ENCODE data around the gene ABCA13.

The ABCA13 gene

DNA sequence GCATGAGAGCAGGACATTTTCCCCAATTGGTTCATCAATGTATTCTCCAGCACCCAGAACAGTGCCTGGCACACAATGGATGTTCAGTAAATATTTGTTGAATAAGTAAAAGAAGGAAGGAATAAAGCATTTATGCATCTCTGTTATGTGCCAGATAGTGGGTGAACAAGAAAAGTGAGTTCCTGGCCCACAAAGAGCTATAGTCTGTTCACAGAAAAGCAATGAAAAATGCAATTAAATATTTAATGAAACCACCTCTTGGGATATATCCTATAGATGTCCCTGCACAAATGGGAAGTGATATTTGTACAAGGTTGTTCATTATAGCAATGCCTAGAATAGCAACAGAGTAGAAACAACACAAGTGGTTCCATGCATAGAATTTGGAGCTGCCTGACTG is 2.1 kb downstream of the ABCA13 start:
- TF ChIP-seq, protein P1, sequence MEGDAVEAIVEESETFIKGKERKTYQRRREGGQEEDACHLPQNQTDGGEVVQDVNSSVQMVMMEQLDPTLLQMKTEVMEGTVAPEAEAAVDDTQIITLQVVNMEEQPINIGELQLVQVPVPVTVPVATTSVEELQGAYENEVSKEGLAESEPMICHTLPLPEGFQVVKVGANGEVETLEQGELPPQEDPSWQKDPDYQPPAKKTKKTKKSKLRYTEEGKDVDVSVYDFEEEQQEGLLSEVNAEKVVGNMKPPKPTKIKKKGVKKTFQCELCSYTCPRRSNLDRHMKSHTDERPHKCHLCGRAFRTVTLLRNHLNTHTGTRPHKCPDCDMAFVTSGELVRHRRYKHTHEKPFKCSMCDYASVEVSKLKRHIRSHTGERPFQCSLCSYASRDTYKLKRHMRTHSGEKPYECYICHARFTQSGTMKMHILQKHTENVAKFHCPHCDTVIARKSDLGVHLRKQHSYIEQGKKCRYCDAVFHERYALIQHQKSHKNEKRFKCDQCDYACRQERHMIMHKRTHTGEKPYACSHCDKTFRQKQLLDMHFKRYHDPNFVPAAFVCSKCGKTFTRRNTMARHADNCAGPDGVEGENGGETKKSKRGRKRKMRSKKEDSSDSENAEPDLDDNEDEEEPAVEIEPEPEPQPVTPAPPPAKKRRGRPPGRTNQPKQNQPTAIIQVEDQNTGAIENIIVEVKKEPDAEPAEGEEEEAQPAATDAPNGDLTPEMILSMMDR (IDR thresholded peaks at IDR 0.05; ENCODE audit: extremely low read depth, insufficient read depth, missing control alignments): no peak
- in situ Hi-C loops (cut with MboI; ENCODE audit: low pct_unique_long_range_greater_than_20kb, low sequenced_read_pairs, unreplicated experiment): no loop called here
- DNase-seq (ENCODE audit: low spot score): no peak

DNA sequence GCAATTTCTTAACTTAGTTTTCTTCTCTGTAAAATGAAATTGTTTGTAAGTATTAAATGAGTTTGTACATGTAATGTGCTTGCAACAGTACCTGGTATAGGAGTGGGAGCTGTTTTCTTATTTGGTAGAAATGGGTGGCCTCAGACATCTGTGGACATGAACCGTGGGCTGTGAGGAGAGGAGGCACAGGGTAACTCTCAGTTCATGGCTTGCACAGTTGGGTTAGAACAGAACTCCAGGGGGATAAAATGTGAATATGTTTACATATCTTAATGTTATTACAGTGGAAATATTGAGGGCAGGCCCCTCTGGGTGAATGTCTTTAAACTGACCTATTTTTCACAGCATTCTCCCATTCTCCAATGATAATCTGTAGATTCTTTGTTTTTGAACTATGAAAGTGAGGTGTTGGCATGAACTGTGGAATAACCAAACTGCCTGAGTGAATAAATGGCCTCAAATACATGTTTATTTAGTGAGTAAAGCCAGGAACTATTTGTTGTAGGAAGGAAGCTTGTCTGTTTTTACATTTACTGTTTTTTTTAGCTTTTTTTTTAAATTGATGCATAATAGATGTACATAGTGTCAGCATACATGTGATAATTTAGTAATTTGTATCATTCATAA is 2.6 kb downstream of the ABCA13 start:
- TF ChIP-seq, protein P1 (IDR thresholded peaks at IDR 0.05; ENCODE audit: extremely low read depth, insufficient read depth, missing control alignments): no peak
- in situ Hi-C loops (cut with MboI; ENCODE audit: low pct_unique_long_range_greater_than_20kb, low sequenced_read_pairs, unreplicated experiment): no loop called here
- DNase-seq (ENCODE audit: low spot score): no peak

DNA sequence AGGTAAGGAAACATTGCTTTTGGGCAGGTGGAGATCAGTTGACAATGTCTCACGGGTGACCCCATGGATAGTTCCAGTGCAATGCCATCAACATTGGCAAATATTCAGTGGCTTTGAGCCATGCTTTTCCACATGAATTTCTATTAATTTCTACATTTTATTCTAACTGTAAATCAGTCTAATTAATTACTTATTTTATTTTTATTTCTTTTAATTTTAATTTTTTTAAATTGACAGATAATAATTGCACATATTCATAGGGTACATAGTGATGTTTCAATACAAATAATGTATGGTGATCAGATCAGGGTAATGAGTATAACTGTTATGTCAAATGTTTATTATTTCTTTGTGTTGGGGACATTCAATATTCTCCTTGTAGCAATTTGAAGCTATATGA is 3.8 kb downstream of the ABCA13 start:
- in situ Hi-C loops (cut with MboI; ENCODE audit: low pct_unique_long_range_greater_than_20kb, low sequenced_read_pairs, unreplicated experiment): no loop called here
- DNase-seq (ENCODE audit: low spot score): no peak
- TF ChIP-seq, protein P1 (IDR thresholded peaks at IDR 0.05; ENCODE audit: extremely low read depth, insufficient read depth, missing control alignments): no peak

DNA sequence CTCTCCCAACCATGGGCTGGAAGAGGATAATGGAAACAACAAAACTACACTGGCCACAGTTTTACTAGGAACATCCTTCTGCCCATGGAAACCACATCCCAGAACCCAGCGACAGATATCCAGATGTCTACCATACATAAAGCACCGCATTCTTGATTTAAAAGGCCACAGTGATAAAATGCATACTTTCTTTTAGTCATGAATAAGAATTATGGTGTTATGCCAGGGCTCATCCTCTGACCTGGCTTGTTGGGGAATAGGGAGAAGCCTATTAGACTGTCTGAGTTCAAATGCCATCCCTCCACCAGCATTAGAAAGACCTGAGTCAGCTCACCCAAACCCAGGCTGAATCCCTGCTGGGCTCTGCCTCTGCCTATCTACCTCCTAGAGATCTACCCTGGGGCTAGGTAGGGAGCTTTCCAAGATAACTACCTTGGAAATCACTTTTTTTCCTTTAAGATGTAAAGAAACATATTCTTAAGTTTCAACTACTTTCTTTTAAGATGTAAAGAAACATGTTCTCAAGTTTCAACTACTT is 5.2 kb downstream of the ABCA13 start:
- TF ChIP-seq, protein P1 (IDR thresholded peaks at IDR 0.05; ENCODE audit: extremely low read depth, insufficient read depth, missing control alignments): no peak
- DNase-seq (ENCODE audit: low spot score): no peak

DNA sequence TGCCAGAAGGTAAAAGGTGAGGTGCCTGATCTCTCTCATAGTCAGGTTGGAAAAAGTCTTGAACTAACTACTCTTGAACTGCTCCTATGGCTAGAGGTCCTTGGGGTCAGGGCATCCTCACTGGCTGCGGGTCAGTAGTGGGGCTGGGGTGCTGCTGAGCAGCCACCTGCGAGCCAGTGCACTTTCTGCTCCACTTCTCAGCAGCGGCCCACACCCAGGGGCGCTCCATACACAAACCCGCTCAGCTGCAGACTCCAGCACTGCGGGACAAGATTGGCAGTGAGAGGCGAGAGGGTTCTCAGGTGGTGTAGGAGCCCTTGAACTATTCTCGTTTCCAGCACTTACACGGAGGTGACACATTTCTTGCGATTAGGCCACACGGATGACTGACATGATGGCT is 6.0 kb downstream of the ABCA13 start:
- TF ChIP-seq, protein P1 (IDR thresholded peaks at IDR 0.05; ENCODE audit: extremely low read depth, insufficient read depth, missing control alignments): no peak
- no peak for DNase-seq (ENCODE audit: low spot score)
- in situ Hi-C loops (cut with MboI; ENCODE audit: low pct_unique_long_range_greater_than_20kb, low sequenced_read_pairs, unreplicated experiment): no loop called here

More for the DNA sequence above, 5.2 kb downstream of the ABCA13 start:
- in situ Hi-C loops (cut with MboI; ENCODE audit: low pct_unique_long_range_greater_than_20kb, low sequenced_read_pairs, unreplicated experiment): no loop called here

DNA sequence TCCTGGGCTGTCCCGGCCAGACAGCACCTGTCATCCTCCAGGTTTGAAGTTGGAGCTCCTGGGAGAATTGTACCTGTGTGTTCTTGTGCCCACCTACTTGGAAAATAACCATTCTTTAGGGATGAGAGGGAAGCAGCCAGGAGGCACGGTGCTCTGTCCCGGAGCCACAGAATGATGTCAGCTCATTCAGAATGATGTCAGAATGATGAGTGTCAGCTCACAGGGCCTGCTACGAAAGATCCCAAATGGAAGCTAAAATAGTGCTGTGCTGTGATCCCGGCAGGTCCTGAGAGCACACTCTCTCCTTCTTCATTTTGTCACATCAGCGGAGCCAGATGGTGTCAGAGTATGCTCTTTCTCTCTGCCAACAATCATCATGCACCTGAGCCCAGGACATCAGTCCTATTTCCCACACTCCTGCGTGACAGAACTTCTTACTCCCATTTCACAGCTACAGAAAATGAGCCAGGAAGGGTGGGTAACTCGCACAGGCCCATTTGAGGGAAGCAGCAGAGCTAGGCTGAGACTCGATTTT is 8.3 kb downstream of the ABCA13 start:
- DNase-seq (ENCODE audit: low spot score): no peak
- in situ Hi-C loops (cut with MboI; ENCODE audit: low pct_unique_long_range_greater_than_20kb, low sequenced_read_pairs, unreplicated experiment): no loop called here
- TF ChIP-seq, protein P1 (IDR thresholded peaks at IDR 0.05; ENCODE audit: extremely low read depth, insufficient read depth, missing control alignments): no peak

All from GM13977 (cell line).